Breast epithelium (tissue), 4 donors: ENCODE results near the gene CENPP. TPM values are rescaled to one million over a fixed set of nuclear protein-coding genes. Genes with fewer than 3 reads are reported as not detected.

Source experiments
- DNase-seq, 2 donors: peaks; one replicate each; pipeline ENCODE4 v3.0.0-alpha.2; 2019; ENCODE audit warnings: low spot score in 2 of 2
- H3K27ac ChIP-seq, 2 donors: fragments of 200-600 bp; sonication (generic) in 1 of 2; one replicate each; pipeline ENCODE4 v1.5.1; 2016 to 2019; ENCODE audit warnings: mild to moderate bottlenecking in 1 of 2
- H3K27me3 ChIP-seq, 2 donors: fragments of 200-600 bp; sonication (generic) in 1 of 2; one replicate each; pipeline versions ENCODE4 v1.5.1 to v1.6.0; 2017 to 2019; ENCODE audit warnings: control low read depth in 1 of 2, mild to moderate bottlenecking in 1 of 2
- H3K36me3 ChIP-seq: fragments of 200-600 bp; one replicate; pipeline ENCODE4 v1.5.1; 2019
- H3K4me1 ChIP-seq, 2 donors: fragments of 200-600 bp; sonication (generic); one replicate each; pipeline ENCODE4 v1.5.1; 2016 to 2019; ENCODE audit warnings: control low read depth in 1 of 2
- H3K4me3 ChIP-seq, 3 donors: fragments of 200-600 bp; sonication (generic); 1 replicate in 2 of 3; 2 replicates in 1 of 3; pipeline ENCODE4 v1.5.1; 2016 to 2019; ENCODE audit warnings: mild to moderate bottlenecking in 3 of 3, moderate library complexity in 2 of 3
- H3K9me3 ChIP-seq, 2 donors: fragments of 200-600 bp; sonication (generic) in 1 of 2; one replicate each; pipeline ENCODE4 v1.5.1; 2016 to 2019; ENCODE audit warnings: control low read depth in 1 of 2
- POLR2A ChIP-seq: fragments of 450-650 bp; IDR thresholded peaks from one replicate; pipeline ENCODE4 v1.6.1; 2016; ENCODE audit warnings: antibody characterized with exemption, mild to moderate bottlenecking, moderate library complexity
- POLR2AphosphoS5 ChIP-seq, 3 donors: sonication (generic); formaldehyde crosslinking; IDR thresholded peaks; one replicate each; pipeline ENCODE4 v1.6.1; 2017; ENCODE audit warnings: antibody characterized with exemption in 3 of 3
- intact Hi-C: fragments of 100-400 bp; cut with DNase I; formaldehyde crosslinking; loops from one replicate; pipeline ENCODE4 v1.15.1; 2023; ENCODE audit warnings: low total_unique reads
- total RNA-seq, 3 donors: library from RNA; depleted of rRNA; stranded (reverse); fragments of >200 nt; gene quantifications; one replicate each; pipeline ENCODE4 v1.1.0, GENCODE V29; 2016
- TF ChIP-seq, protein P1 (sequence below), 3 donors: fragments of 450-650 bp; IDR thresholded peaks; one replicate each; pipeline ENCODE4 v1.5.1; 2016 to 2017; ENCODE audit warnings: antibody characterized with exemption in 3 of 3, mild to moderate bottlenecking in 3 of 3, moderate library complexity in 3 of 3

The CENPP gene
- total RNA-seq, 3 donors from 2014 or later, result 3.9 to 6.1 (median 4.5) TPM

DNA sequence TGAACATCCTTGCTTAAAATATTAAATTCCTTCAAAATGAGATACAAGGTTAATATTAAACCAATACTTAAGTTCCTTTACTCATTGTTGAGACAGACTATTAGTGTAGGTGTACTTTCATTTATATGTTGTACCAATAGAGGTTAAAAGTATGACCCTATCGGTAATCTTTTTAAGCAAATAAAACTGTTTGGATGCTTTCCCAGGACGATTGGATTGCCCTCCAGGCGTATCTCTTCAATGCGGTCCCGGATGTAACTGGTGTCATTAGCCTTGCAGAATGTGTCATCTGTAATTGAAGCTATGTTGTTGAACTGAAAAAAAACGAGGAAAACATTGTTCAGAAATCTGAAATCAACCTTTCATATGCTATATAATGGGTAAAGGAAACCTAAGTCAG is 59.7 kb downstream of the CENPP start:
- Histone ChIP-seq H3K9me3 (no peaks in the 10 kb centered on the region), H3K4me3 (no peak overlapping the region), H3K4me1 (no peaks in the 10 kb centered on the region), H3K27ac (peak overlapping the region; percentile 14 to 50), H3K27me3 (no peaks in the 10 kb centered on the region), H3K36me3 (no peaks in the 10 kb centered on the region)
- DNase-seq, result no peak
- intact Hi-C loops, result no loop called here
- TF ChIP-seq POLR2A (no peak), POLR2AphosphoS5 (IDR thresholded peaks at IDR 0.05) (no peak)
- TF ChIP-seq, protein P1, sequence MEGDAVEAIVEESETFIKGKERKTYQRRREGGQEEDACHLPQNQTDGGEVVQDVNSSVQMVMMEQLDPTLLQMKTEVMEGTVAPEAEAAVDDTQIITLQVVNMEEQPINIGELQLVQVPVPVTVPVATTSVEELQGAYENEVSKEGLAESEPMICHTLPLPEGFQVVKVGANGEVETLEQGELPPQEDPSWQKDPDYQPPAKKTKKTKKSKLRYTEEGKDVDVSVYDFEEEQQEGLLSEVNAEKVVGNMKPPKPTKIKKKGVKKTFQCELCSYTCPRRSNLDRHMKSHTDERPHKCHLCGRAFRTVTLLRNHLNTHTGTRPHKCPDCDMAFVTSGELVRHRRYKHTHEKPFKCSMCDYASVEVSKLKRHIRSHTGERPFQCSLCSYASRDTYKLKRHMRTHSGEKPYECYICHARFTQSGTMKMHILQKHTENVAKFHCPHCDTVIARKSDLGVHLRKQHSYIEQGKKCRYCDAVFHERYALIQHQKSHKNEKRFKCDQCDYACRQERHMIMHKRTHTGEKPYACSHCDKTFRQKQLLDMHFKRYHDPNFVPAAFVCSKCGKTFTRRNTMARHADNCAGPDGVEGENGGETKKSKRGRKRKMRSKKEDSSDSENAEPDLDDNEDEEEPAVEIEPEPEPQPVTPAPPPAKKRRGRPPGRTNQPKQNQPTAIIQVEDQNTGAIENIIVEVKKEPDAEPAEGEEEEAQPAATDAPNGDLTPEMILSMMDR (IDR thresholded peaks at IDR 0.05), result no peak

DNA sequence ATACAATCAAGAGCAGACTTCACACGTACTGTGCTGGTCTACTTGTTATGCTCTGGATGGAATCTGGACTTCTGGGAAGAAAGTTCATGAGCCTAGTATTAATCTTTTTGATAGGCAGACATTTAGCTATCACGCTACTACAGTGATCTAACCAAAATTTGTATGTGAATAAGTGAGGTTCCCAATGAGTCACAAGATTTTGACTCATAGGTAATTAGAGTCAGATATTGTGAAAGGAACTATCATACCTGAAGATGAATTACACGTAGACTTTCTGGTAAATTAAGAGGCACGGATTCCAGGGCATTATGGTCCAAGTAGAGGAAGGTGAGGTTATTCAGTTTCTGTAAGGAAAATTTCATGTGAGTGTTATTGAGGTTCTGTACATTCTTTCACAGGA is 60.2 kb downstream of the CENPP start:
- H3K9me3 ChIP-seq, result no peaks in the 10 kb centered on the region
- TF ChIP-seq POLR2AphosphoS5 (IDR thresholded peaks at IDR 0.05) (no peak), POLR2A (no peak)
- TF ChIP-seq, protein P1 (IDR thresholded peaks at IDR 0.05), result no peak
- H3K4me3 ChIP-seq, result no peak overlapping the region
- H3K27me3 ChIP-seq, result no peaks in the 10 kb centered on the region
- no peaks in the 10 kb centered on the region for H3K4me1 ChIP-seq
- no peaks in the 10 kb centered on the region for H3K36me3 ChIP-seq
- H3K27ac ChIP-seq, result peak overlapping the region; percentile 14 to 50
- intact Hi-C loops, result no loop called here
- DNase-seq, result no peak

DNA sequence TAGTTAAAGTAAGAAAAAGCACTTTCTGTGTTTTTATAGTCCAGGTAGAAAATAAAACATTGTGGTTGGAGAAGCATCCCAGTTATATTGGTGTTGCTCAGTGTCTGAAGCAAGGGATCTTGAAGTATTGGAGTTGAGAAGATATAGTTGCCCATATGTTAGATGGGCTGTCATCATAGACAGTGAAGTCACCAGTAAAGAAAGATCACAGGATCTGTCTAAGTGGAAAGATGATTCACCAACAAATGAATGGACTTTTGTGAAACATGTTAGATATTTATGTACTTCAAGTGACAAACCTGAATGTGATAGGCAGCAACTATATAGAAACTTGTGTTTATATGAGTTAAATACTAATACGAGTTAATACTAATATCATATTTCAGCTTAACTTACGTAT is 66.9 kb downstream of the CENPP start:
- no peak overlapping the region for H3K4me3 ChIP-seq
- no peaks in the 10 kb centered on the region for H3K4me1 ChIP-seq
- no peaks in the 10 kb centered on the region for H3K9me3 ChIP-seq
- TF ChIP-seq, protein P1 (IDR thresholded peaks at IDR 0.05), result no peak
- TF ChIP-seq POLR2A (no peak), POLR2AphosphoS5 (IDR thresholded peaks at IDR 0.05) (no peak)
- intact Hi-C loops, result no loop called here
- no peak for DNase-seq
- H3K27ac ChIP-seq, result no peak overlapping the region
- H3K36me3 ChIP-seq, result no peaks in the 10 kb centered on the region
- no peaks in the 10 kb centered on the region for H3K27me3 ChIP-seq

DNA sequence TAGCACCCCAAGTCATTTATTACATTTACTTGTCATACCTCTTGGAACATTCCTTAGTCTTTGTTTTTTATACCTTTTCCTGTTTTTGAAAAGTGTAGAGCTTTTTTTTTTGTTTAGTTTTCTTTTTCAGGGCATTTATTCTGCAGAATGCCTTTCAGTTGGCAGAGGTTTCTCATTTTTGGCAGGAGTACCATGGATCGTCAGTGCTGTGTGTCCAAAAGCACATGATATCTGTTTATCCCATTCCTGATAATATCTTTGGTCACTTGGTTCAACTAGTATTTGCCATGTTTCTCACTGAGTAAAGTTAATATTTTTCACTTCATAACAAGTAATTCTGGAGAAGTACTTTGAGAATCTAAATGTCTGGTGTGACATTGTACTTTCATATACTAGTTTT is 67.9 kb downstream of the CENPP start:
- Histone ChIP-seq H3K4me1 (no peaks in the 10 kb centered on the region), H3K27me3 (no peaks in the 10 kb centered on the region), H3K4me3 (no peak overlapping the region), H3K27ac (peak overlapping the region in 1 of 2 donors; percentile 17), H3K36me3 (no peaks in the 10 kb centered on the region), H3K9me3 (no peaks in the 10 kb centered on the region)
- no peak for DNase-seq
- TF ChIP-seq, protein P1 (IDR thresholded peaks at IDR 0.05), result no peak
- no peak for TF ChIP-seq POLR2AphosphoS5 (IDR thresholded peaks at IDR 0.05)
- TF ChIP-seq POLR2A, result no peak
- intact Hi-C loops, result no loop called here

DNA sequence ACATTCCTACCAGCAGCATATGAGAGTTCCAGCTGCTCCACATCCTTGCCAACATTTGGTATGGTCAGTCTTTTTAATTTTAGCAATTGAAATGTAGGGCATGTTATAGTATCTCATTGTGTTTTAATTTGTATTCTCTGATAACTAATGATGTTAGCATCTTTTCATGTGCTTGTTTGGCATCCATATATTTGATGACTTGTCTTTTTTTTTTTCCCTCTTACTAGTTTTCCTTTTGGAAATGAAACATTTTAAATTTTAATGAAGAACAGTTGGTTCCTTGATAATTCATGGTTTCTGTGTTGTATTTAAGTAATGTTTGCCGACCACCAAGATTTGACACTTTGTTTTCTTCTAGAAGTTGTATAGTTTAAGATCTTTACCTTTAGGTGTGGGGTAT is 69.9 kb downstream of the CENPP start:
- Histone ChIP-seq H3K27ac (no peak overlapping the region), H3K36me3 (no peaks in the 10 kb centered on the region), H3K4me1 (no peaks in the 10 kb centered on the region), H3K27me3 (no peaks in the 10 kb centered on the region), H3K4me3 (no peak overlapping the region), H3K9me3 (no peaks in the 10 kb centered on the region)
- no peak for TF ChIP-seq POLR2A
- TF ChIP-seq, protein P1 (IDR thresholded peaks at IDR 0.05), result no peak
- TF ChIP-seq POLR2AphosphoS5 (IDR thresholded peaks at IDR 0.05), result no peak
- DNase-seq, result no peak
- intact Hi-C loops, result no loop called here
